Keratinocyte (primary cell): ENCODE results near the gene UBE2L5.

Experiments
- EZH2 ChIP-seq: IDR thresholded peaks from one replicate; pipeline ENCODE4 v1.6.1; 2012; ENCODE audit warnings: inconsistent platforms, mild to moderate bottlenecking, low read length, moderate library complexity
- TF ChIP-seq, protein P1 (sequence below), 3 experiments: IDR thresholded peaks in 1 of 3; conservative IDR thresholded peaks in 1 of 3; optimal IDR thresholded peaks in 1 of 3; 2 replicates in 2 of 3; 3 replicates in 1 of 3; pipeline versions ENCODE3 to v1.5.1; 2011; ENCODE audit warnings: low read length in 3 of 3, mild to moderate bottlenecking in 3 of 3, moderate library complexity in 2 of 3, control low read depth in 1 of 3, inconsistent platforms in 1 of 3; ENCODE audit not compliant: insufficient read depth in 2 of 3; ENCODE audit errors: extremely low read depth in 1 of 3

DNA sequence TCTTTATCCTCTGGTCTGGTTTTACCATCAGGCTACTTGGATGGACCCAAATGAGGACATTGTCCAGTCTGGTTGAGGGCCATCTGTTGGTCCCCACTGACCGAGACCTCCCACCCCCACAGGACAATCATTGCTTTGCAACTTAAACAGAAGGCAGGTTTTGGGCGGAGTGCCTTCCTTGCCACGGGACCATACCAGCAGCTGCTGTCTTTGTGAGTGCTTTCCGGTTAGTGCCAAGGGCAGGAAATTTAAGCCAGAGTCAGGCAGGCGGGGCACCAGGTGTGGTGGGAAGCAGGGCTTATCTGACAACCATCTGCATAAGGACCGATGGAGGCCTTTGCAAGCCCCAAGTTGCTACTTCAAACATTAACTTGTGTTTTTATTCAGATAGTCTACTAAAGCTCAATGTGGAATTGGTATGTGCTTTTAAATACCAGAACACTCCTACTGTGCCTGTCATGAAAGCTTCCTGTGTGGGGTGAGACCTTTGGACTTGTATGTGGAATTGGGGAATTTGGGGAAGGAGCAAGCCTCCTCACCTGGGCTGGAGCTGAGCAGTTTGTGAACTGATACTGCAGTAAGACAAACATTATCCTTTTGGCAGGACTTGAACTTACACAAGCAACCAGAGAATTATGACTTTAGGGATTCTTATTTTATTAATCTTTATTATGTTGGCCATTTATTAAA is 39.3 kb upstream of the UBE2L5 start:
- TF ChIP-seq, protein P1, sequence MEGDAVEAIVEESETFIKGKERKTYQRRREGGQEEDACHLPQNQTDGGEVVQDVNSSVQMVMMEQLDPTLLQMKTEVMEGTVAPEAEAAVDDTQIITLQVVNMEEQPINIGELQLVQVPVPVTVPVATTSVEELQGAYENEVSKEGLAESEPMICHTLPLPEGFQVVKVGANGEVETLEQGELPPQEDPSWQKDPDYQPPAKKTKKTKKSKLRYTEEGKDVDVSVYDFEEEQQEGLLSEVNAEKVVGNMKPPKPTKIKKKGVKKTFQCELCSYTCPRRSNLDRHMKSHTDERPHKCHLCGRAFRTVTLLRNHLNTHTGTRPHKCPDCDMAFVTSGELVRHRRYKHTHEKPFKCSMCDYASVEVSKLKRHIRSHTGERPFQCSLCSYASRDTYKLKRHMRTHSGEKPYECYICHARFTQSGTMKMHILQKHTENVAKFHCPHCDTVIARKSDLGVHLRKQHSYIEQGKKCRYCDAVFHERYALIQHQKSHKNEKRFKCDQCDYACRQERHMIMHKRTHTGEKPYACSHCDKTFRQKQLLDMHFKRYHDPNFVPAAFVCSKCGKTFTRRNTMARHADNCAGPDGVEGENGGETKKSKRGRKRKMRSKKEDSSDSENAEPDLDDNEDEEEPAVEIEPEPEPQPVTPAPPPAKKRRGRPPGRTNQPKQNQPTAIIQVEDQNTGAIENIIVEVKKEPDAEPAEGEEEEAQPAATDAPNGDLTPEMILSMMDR (optimal IDR thresholded peaks at IDR 0.05 in 1 of 3, IDR thresholded peaks at IDR 0.05 in 1 of 3, conservative IDR thresholded peaks at IDR 0.05 in 1 of 3; ENCODE audit: extremely low read depth in 1 of 3, insufficient read depth in 2 of 3, low read length in 3 of 3): no peak
- TF ChIP-seq EZH2: no peak
